ENCODE results near the gene DNAJA1.

The DNAJA1 gene

GRCh38 chr9:33044162-33044673, 19.1 kb downstream of the DNAJA1 start:
- Histone ChIP-seq H2BK12ac (ENCODE audit: low read length in 2 of 2) (peak overlapping the region in 1 of 2 experiments; percentile 39), H2BK15ac (ENCODE audit: low read depth, poor library complexity, severe bottlenecking) (no peak overlapping the region), H2BK120ac (ENCODE audit: low read depth, low read length) (peak overlapping the region; percentile 73), H2AK5ac (ENCODE audit: low read length, severe bottlenecking) (no peak overlapping the region), H3K23ac (ENCODE audit: low read length in 2 of 2) (no peak overlapping the region), H3K4ac (ENCODE audit: low read depth in 1 of 2, low read length in 2 of 2) (peak overlapping the region; percentile 38 to 87), H3K4me1 (ENCODE audit: control insufficient read depth, insufficient read depth, low read depth, low read length) (peaks cover 6% of the 10 kb centered on the region), H3K27ac (ENCODE audit: low read length, poor library complexity, severe bottlenecking) (peak overlapping the region; percentile 89), H3K27me3 (ENCODE audit: control insufficient read depth in 1 of 2, insufficient read depth in 1 of 2, low read length in 2 of 2) (no peaks in the 10 kb centered on the region), H4K91ac (ENCODE audit: low read length) (peak overlapping the region; percentile 80), H3K9me3 (ENCODE audit: control insufficient read depth, low read length) (no peaks in the 10 kb centered on the region), H3K36me3 (ENCODE audit: control insufficient read depth in 1 of 2, insufficient read depth in 2 of 2, low read depth in 1 of 2, low read length in 2 of 2) (peaks cover 11 to 52% of the 10 kb centered on the region in 2 experiments), H3K79me1 (replicated peaks; ENCODE audit: low read length, poor library complexity, severe bottlenecking) (peaks cover 3% of the 10 kb centered on the region), H3K4me2 (ENCODE audit: low read length, poor library complexity, severe bottlenecking) (peak overlapping the region; percentile 86), H3K9ac (ENCODE audit: low read length) (peak overlapping the region; percentile 93), H3K14ac (ENCODE audit: low read length in 2 of 2) (peak overlapping the region in 1 of 2 experiments; percentile 26), H4K8ac (ENCODE audit: low read length) (peak overlapping the region; percentile 85), H2BK5ac (ENCODE audit: low read depth, low read length, poor library complexity, severe bottlenecking) (peak overlapping the region; percentile 48), H3K18ac (ENCODE audit: low read depth in 1 of 2, low read length in 2 of 2) (peak overlapping the region; percentile 70 to 88), H3K4me3 (ENCODE audit: insufficient read depth in 1 of 2, low read depth in 1 of 2, low read length in 2 of 2) (peak overlapping the region; percentile 69 to 82), H2AFZ (ENCODE audit: low read depth, low read length) (peak overlapping the region; percentile 3)
- DNase-seq = peak; percentile 95
- under 1% methylated on average over 40 of the region's 41 CpGs for WGBS

GRCh38 chr9:33044677-33045282, 19.7 kb downstream of the DNAJA1 start:
- Histone ChIP-seq H3K4me3 (ENCODE audit: insufficient read depth in 1 of 2, low read depth in 1 of 2, low read length in 2 of 2) (peak overlapping the region in 1 of 2 experiments; percentile 82), H2AFZ (ENCODE audit: low read depth, low read length) (no peak overlapping the region), H3K4ac (ENCODE audit: low read depth in 1 of 2, low read length in 2 of 2) (no peak overlapping the region), H3K9me3 (ENCODE audit: control insufficient read depth, low read length) (no peaks in the 10 kb centered on the region), H3K36me3 (ENCODE audit: control insufficient read depth in 1 of 2, insufficient read depth in 2 of 2, low read depth in 1 of 2, low read length in 2 of 2) (peaks cover 15 to 52% of the 10 kb centered on the region in 2 experiments), H3K23ac (ENCODE audit: low read length in 2 of 2) (no peak overlapping the region), H3K79me1 (replicated peaks; ENCODE audit: low read length, poor library complexity, severe bottlenecking) (peaks cover 3% of the 10 kb centered on the region), H2BK5ac (ENCODE audit: low read depth, low read length, poor library complexity, severe bottlenecking) (no peak overlapping the region), H3K27ac (ENCODE audit: low read length, poor library complexity, severe bottlenecking) (peak overlapping the region; percentile 45), H2BK15ac (ENCODE audit: low read depth, poor library complexity, severe bottlenecking) (no peak overlapping the region), H3K4me2 (ENCODE audit: low read length, poor library complexity, severe bottlenecking) (peak overlapping the region; percentile 45), H2BK120ac (ENCODE audit: low read depth, low read length) (no peak overlapping the region), H3K9ac (ENCODE audit: low read length) (peak overlapping the region; percentile 93), H4K8ac (ENCODE audit: low read length) (no peak overlapping the region), H2AK5ac (ENCODE audit: low read length, severe bottlenecking) (no peak overlapping the region), H3K18ac (ENCODE audit: low read depth in 1 of 2, low read length in 2 of 2) (no peak overlapping the region), H2BK12ac (ENCODE audit: low read length in 2 of 2) (no peak overlapping the region), H3K14ac (ENCODE audit: low read length in 2 of 2) (no peak overlapping the region), H4K91ac (ENCODE audit: low read length) (no peak overlapping the region), H3K4me1 (ENCODE audit: control insufficient read depth, insufficient read depth, low read depth, low read length) (peaks cover 6% of the 10 kb centered on the region), H3K27me3 (ENCODE audit: control insufficient read depth in 1 of 2, insufficient read depth in 1 of 2, low read length in 2 of 2) (no peaks in the 10 kb centered on the region)
- WGBS = 39% methylated on average over 12 of the region's 12 CpGs
- no peak for DNase-seq

GRCh38 chr9:33046061-33046460, 21.0 kb downstream of the DNAJA1 start:
- Histone ChIP-seq H2AFZ (ENCODE audit: low read depth, low read length) (no peak overlapping the region), H2BK120ac (ENCODE audit: low read depth, low read length) (no peak overlapping the region), H3K4ac (ENCODE audit: low read depth in 1 of 2, low read length in 2 of 2) (no peak overlapping the region), H3K4me3 (ENCODE audit: insufficient read depth in 1 of 2, low read depth in 1 of 2, low read length in 2 of 2) (no peak overlapping the region), H2BK12ac (ENCODE audit: low read length in 2 of 2) (no peak overlapping the region), H3K14ac (ENCODE audit: low read length in 2 of 2) (no peak overlapping the region), H3K18ac (ENCODE audit: low read depth in 1 of 2, low read length in 2 of 2) (no peak overlapping the region), H3K9ac (ENCODE audit: low read length) (no peak overlapping the region), H4K8ac (ENCODE audit: low read length) (no peak overlapping the region), H3K23ac (ENCODE audit: low read length in 2 of 2) (no peak overlapping the region), H3K4me1 (ENCODE audit: control insufficient read depth, insufficient read depth, low read depth, low read length) (peaks cover 6% of the 10 kb centered on the region), H4K91ac (ENCODE audit: low read length) (no peak overlapping the region), H3K27ac (ENCODE audit: low read length, poor library complexity, severe bottlenecking) (no peak overlapping the region), H3K36me3 (ENCODE audit: control insufficient read depth in 1 of 2, insufficient read depth in 2 of 2, low read depth in 1 of 2, low read length in 2 of 2) (peaks cover 11 to 44% of the 10 kb centered on the region in 2 experiments), H3K9me3 (ENCODE audit: control insufficient read depth, low read length) (no peaks in the 10 kb centered on the region), H2AK5ac (ENCODE audit: low read length, severe bottlenecking) (no peak overlapping the region), H3K4me2 (ENCODE audit: low read length, poor library complexity, severe bottlenecking) (no peak overlapping the region), H3K79me1 (replicated peaks; ENCODE audit: low read length, poor library complexity, severe bottlenecking) (peaks cover 3% of the 10 kb centered on the region), H2BK5ac (ENCODE audit: low read depth, low read length, poor library complexity, severe bottlenecking) (no peak overlapping the region), H3K27me3 (ENCODE audit: control insufficient read depth in 1 of 2, insufficient read depth in 1 of 2, low read length in 2 of 2) (no peaks in the 10 kb centered on the region), H2BK15ac (ENCODE audit: low read depth, poor library complexity, severe bottlenecking) (no peak overlapping the region)
- DNase-seq = no peak
- WGBS = 83% methylated on average over 1 of the region's 1 CpG

GRCh38 chr9:33048054-33048465, 23.0 kb downstream of the DNAJA1 start:
- Histone ChIP-seq H2BK12ac (ENCODE audit: low read length in 2 of 2) (no peak overlapping the region), H3K4me2 (ENCODE audit: low read length, poor library complexity, severe bottlenecking) (no peak overlapping the region), H2BK120ac (ENCODE audit: low read depth, low read length) (no peak overlapping the region), H3K4me1 (ENCODE audit: control insufficient read depth, insufficient read depth, low read depth, low read length) (peaks cover 2% of the 10 kb centered on the region), H3K4me3 (ENCODE audit: insufficient read depth in 1 of 2, low read depth in 1 of 2, low read length in 2 of 2) (no peak overlapping the region), H4K8ac (ENCODE audit: low read length) (no peak overlapping the region), H3K23ac (ENCODE audit: low read length in 2 of 2) (no peak overlapping the region), H3K79me1 (replicated peaks; ENCODE audit: low read length, poor library complexity, severe bottlenecking) (peaks cover 9% of the 10 kb centered on the region), H3K27me3 (ENCODE audit: control insufficient read depth in 1 of 2, insufficient read depth in 1 of 2, low read length in 2 of 2) (no peaks in the 10 kb centered on the region), H3K14ac (ENCODE audit: low read length in 2 of 2) (no peak overlapping the region), H2BK15ac (ENCODE audit: low read depth, poor library complexity, severe bottlenecking) (no peak overlapping the region), H2BK5ac (ENCODE audit: low read depth, low read length, poor library complexity, severe bottlenecking) (no peak overlapping the region), H3K4ac (ENCODE audit: low read depth in 1 of 2, low read length in 2 of 2) (no peak overlapping the region), H3K9ac (ENCODE audit: low read length) (no peak overlapping the region), H3K36me3 (ENCODE audit: control insufficient read depth in 1 of 2, insufficient read depth in 2 of 2, low read depth in 1 of 2, low read length in 2 of 2) (peaks cover 19 to 62% of the 10 kb centered on the region in 2 experiments), H2AK5ac (ENCODE audit: low read length, severe bottlenecking) (no peak overlapping the region), H3K18ac (ENCODE audit: low read depth in 1 of 2, low read length in 2 of 2) (no peak overlapping the region), H3K27ac (ENCODE audit: low read length, poor library complexity, severe bottlenecking) (no peak overlapping the region), H3K9me3 (ENCODE audit: control insufficient read depth, low read length) (no peaks in the 10 kb centered on the region), H4K91ac (ENCODE audit: low read length) (no peak overlapping the region), H2AFZ (ENCODE audit: low read depth, low read length) (no peak overlapping the region)
- WGBS = 96% methylated on average over 2 of the region's 2 CpGs
- no peak for DNase-seq
